ENCODE results near the gene LIPM. TPM values are rescaled to one million over a fixed set of nuclear protein-coding genes. Genes with fewer than 3 reads are reported as not detected.

The LIPM gene
- total RNA-seq, 4 donors from 2014 or later = 30.4 to 56.7 (median 36.1) TPM

DNA sequence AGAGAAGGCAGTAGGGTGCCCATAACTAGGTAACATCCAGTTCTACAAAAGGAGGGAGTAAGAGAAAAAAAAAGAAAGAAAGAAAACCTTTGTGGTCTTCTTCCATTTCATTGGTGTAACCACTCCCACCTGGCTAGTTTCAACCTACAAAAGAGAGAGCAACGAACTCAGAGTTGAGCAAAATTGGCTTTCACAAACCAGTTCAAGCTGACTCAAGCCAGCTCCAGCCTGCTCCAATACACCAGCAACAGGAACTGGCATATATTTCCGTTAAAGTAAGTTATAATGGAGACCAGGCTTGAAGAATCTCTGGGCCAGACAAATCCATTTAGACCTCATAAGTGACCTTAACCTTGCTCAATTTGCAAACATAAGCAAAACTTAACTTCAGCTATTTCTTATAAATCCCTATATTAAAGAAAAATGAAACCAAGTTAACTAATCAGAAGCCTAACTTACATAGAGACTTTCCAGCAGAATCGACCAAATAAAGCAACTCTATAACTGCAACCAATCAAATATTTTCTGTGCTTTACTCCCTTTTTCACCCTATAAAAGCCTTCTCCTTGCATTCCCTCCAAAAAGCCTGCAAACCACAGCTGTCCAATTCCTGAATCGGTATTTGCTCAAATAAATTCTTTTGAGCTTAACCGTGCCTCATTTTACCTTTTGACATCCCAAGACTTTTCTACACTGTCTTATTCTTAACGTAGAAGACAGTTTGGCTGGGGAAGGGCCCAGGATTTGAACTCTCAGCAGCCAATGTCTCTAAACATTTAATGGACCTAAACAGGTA, 39.0 kb downstream of the LIPM start:
- 64% methylated on average over 6 of the region's 6 CpGs for WGBS, 2 donors
- no peak for TF ChIP-seq CTCF (IDR thresholded peaks at IDR 0.05)
- no peak for TF ChIP-seq POLR2A (IDR thresholded peaks at IDR 0.05)
- no peak overlapping the region for H3K4me3 ChIP-seq (ENCODE audit: low read depth, poor library complexity, severe bottlenecking)
- intact Hi-C loops (cut with DNase I; ENCODE audit: low total_unique reads) = no loop called here
- no peak for DNase-seq (ENCODE audit: low spot score in 2 of 2)

- 93 to 97% methylated on average over 4 of the region's 4 CpGs for WGBS, 2 donors
- intact Hi-C loops (cut with DNase I; ENCODE audit: low total_unique reads) = no loop called here
- TF ChIP-seq CTCF (IDR thresholded peaks at IDR 0.05) (no peak), POLR2A (IDR thresholded peaks at IDR 0.05) (no peak)
- no peak for DNase-seq (ENCODE audit: low spot score in 2 of 2)
- H3K4me3 ChIP-seq (ENCODE audit: low read depth, poor library complexity, severe bottlenecking) = no peak overlapping the region
These were observed 40.6 kb downstream of the LIPM start for GRCh38 chr10:88843171-88843570.

DNA sequence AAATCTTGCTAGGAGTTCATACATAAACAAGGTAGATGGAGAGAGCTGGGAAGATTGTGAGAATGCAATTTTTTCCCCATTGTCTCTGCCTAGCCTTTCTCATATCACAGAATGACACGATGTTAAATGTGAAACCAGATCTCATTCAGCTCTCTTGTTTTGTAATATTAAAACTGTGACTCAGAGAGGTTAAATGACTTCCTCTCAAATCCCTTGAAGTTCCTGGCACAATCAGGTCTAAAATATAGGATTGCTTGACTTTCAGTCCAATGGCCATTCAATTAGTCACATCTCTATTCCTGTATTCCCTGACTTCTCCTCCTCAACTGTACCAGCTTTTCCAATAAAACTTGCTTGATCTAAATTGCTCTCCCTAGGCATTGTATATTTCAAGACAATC, 46.0 kb downstream of the LIPM start:
- 0 to 11% methylated on average over 1 of the region's 1 CpG for WGBS, 2 donors
- no peak for DNase-seq (ENCODE audit: low spot score in 2 of 2)
- intact Hi-C loops (cut with DNase I; ENCODE audit: low total_unique reads) = no loop called here
- no peak for TF ChIP-seq CTCF (IDR thresholded peaks at IDR 0.05)
- no peak for TF ChIP-seq POLR2A (IDR thresholded peaks at IDR 0.05)
- no peak overlapping the region for H3K4me3 ChIP-seq (ENCODE audit: low read depth, poor library complexity, severe bottlenecking)

- no peak for TF ChIP-seq CTCF (IDR thresholded peaks at IDR 0.05)
- TF ChIP-seq POLR2A (IDR thresholded peaks at IDR 0.05) = no peak
- intact Hi-C loops (cut with DNase I; ENCODE audit: low total_unique reads) = no loop called here
- DNase-seq (ENCODE audit: low spot score in 2 of 2) = no peak
- no peak overlapping the region for H3K4me3 ChIP-seq (ENCODE audit: low read depth, poor library complexity, severe bottlenecking)
- WGBS, 2 donors = 75 to 78% methylated on average over 1 of the region's 1 CpG
These were observed 46.7 kb downstream of the LIPM start for GRCh38 chr10:88849234-88849633.

DNA sequence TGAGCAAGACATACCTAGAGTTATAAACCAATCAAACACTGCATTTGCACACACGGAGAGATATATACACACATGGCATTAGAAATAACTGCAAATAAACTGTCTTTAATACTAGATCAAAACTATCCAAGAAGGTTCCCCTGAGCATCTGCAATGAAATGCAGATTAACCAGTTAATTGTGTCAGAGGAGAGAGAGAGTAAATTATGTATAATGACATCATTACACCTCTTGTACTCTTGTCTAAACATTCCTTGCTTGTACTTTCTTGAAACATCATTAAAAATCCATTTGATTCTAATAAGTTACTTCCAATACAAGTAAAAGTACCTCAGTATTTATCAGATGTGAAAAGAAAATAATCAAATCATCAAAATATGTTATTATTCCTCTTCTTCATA, 48.2 kb downstream of the LIPM start:
- no peak for DNase-seq (ENCODE audit: low spot score in 2 of 2)

More for the DNA sequence above, 48.2 kb downstream of the LIPM start:
- 58 to 64% methylated on average over 1 of the region's 1 CpG for WGBS, 2 donors
- intact Hi-C loops (cut with DNase I; ENCODE audit: low total_unique reads) = no loop called here
- no peak overlapping the region for H3K4me3 ChIP-seq (ENCODE audit: low read depth, poor library complexity, severe bottlenecking)
- TF ChIP-seq POLR2A (IDR thresholded peaks at IDR 0.05) (no peak), CTCF (IDR thresholded peaks at IDR 0.05) (no peak)
